ENCODE results near the gene KCNN3.

DNA sequence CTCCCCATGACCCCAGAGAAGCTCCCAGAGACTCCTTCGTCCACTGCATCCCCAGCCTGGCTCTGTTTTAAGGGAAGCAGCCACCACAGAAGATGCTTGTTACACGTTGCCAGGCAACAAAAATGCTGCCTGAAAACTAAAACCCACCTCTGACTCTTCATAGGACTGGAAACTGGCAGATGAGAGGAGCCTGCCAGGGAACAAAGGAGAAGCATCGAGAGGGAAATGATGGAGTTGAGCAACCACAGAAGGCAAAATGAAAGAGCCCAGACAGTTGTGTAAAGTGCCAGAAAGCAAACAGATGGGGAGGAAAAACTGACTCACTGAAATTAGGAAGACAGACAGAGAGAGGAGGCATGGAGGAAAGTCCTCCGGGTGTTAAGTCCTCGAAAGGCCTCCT lies 118.4 kb downstream of the KCNN3 start:
- TF ChIP-seq, protein P1, sequence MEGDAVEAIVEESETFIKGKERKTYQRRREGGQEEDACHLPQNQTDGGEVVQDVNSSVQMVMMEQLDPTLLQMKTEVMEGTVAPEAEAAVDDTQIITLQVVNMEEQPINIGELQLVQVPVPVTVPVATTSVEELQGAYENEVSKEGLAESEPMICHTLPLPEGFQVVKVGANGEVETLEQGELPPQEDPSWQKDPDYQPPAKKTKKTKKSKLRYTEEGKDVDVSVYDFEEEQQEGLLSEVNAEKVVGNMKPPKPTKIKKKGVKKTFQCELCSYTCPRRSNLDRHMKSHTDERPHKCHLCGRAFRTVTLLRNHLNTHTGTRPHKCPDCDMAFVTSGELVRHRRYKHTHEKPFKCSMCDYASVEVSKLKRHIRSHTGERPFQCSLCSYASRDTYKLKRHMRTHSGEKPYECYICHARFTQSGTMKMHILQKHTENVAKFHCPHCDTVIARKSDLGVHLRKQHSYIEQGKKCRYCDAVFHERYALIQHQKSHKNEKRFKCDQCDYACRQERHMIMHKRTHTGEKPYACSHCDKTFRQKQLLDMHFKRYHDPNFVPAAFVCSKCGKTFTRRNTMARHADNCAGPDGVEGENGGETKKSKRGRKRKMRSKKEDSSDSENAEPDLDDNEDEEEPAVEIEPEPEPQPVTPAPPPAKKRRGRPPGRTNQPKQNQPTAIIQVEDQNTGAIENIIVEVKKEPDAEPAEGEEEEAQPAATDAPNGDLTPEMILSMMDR (IDR thresholded peaks at IDR 0.05): no peak
- TF ChIP-seq POLR2A (IDR thresholded peaks at IDR 0.05): no peak
